HG03097 (cell line): ENCODE measurements around the gene LDHAL6B.
"Not testable (repeated sequence)": the region's sequence is repeated elsewhere in the genome, so short reads cannot be mapped to it uniquely, and the experiment has no call there.

Source experiments
- ATAC-seq: cut with Tn5 transposase; IDR thresholded peaks from one replicate; pipeline ENCODE4 v1.9.1; 2021; ENCODE audit not compliant: unreplicated experiment, low FRiP score

Gene LDHAL6B

GRCh38 chr15:59206623-59207183, at the start of gene LDHAL6B:
Gene LDHAL6B, plus strand, starts transcription at chr15:59206843. Its CDS starts 98 bp downstream, at chr15:59206941.
- ATAC-seq = no peak

GRCh38 chr15:59157396-59157795, 49.2 kb upstream of the LDHAL6B start:
- no peak for ATAC-seq

GRCh38 chr15:59157840-59158700, 48.6 kb upstream of the LDHAL6B start:
- ATAC-seq = no peak

GRCh38 chr15:59158701-59159034, 48.0 kb upstream of the LDHAL6B start:
- no peak for ATAC-seq

- ATAC-seq = no peak
These were observed 47.4 kb upstream of the LDHAL6B start for GRCh38 chr15:59159210-59159609.

- no peak for ATAC-seq
These were observed 45.6 kb upstream of the LDHAL6B start for GRCh38 chr15:59160880-59161593.

GRCh38 chr15:59162080-59162479, 44.6 kb upstream of the LDHAL6B start:
- ATAC-seq = not testable (repeated sequence)

- no peak for ATAC-seq
These were observed 40.9 kb upstream of the LDHAL6B start for GRCh38 chr15:59165726-59166125.

GRCh38 chr15:59166166-59166565, 40.5 kb upstream of the LDHAL6B start:
- ATAC-seq = no peak

GRCh38 chr15:59166601-59167265, 39.9 kb upstream of the LDHAL6B start:
- ATAC-seq = no peak

- no peak for ATAC-seq
These were observed 38.1 kb upstream of the LDHAL6B start for GRCh38 chr15:59168536-59168935.

- ATAC-seq = no peak
These were observed 37.4 kb upstream of the LDHAL6B start for GRCh38 chr15:59169251-59169708.

GRCh38 chr15:59170295-59171066, 36.2 kb upstream of the LDHAL6B start:
- ATAC-seq = no peak

GRCh38 chr15:59171067-59171397, 35.6 kb upstream of the LDHAL6B start:
- no peak for ATAC-seq

GRCh38 chr15:59172289-59172901, 34.2 kb upstream of the LDHAL6B start:
- ATAC-seq = no peak

GRCh38 chr15:59173194-59173593, 33.4 kb upstream of the LDHAL6B start:
- no peak for ATAC-seq

GRCh38 chr15:59174151-59174834, 32.4 kb upstream of the LDHAL6B start:
- ATAC-seq = no peak

GRCh38 chr15:59174835-59175831, 31.5 kb upstream of the LDHAL6B start:
- no peak for ATAC-seq
